Progenitor cell of endocrine pancreas (in vitro differentiated cells): ENCODE data around the gene RNF217. TPM values are rescaled to one million over a fixed set of nuclear protein-coding genes. Genes with fewer than 3 reads are reported as not detected.

ENCODE experiments used
- DNase-seq: peaks from one replicate; pipeline ENCODE4 v3.0.0; 2021; ENCODE audit warnings: low spot score; ENCODE audit not compliant: unreplicated experiment
- H3K27ac Mint-ChIP-seq: 2 replicates; pipeline ENCODE4 v1.8.0; 2021; ENCODE audit warnings: mild to moderate bottlenecking, moderate library complexity, mixed read lengths
- H3K27me3 Mint-ChIP-seq: 2 replicates; pipeline ENCODE4 v1.8.0; 2021; ENCODE audit warnings: mixed read lengths
- H3K36me3 Mint-ChIP-seq: 2 replicates; pipeline ENCODE4 v1.8.0; 2022; ENCODE audit warnings: mixed read lengths; ENCODE audit not compliant: insufficient read depth
- H3K4me1 Mint-ChIP-seq: 2 replicates; pipeline ENCODE4 v1.8.0; 2021; ENCODE audit warnings: low read depth, mixed read lengths
- H3K4me3 Mint-ChIP-seq: 2 replicates; pipeline ENCODE4 v1.8.0; 2021; ENCODE audit warnings: low read depth, mild to moderate bottlenecking, moderate library complexity, mixed read lengths
- H3K9me3 Mint-ChIP-seq: 2 replicates; pipeline ENCODE4 v1.8.0; 2021; ENCODE audit warnings: low read depth, mixed read lengths
- total RNA-seq: library from RNA; stranded (reverse); gene quantifications from 2 replicates; pipeline ENCODE4 v1.2.1, GENCODE V29; 2021
- TF ChIP-seq, protein P1 (sequence below): fragments of 200-600 bp; sonication (generic); IDR thresholded peaks from one replicate; pipeline ENCODE4 v1.5.0; 2021; ENCODE audit warnings: antibody characterized with exemption, mild to moderate bottlenecking; ENCODE audit not compliant: unreplicated experiment

RNF217 gene
- total RNA-seq, 1 donor from 2014 or later: 22.6 TPM

DNA sequence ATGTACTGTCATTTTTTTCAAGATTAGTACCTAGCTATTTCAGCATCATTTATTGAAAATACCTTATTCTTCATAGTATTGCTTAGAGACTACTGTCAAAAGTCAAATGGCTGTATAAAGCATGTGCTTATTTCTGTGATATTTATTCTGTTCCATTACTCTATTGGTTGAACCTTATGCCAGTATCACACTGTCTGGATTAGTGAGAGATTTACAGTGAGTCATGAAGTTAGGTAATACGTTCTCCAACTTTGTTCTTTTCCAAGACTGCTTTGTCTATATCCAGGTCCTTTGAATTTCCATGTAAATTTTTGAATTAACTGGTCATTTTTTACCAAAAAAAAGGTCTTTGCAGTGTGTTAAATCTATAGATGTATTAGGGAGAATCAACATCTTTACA lies 18.6 kb upstream of the RNF217 start:
- no peak overlapping the region for H3K27ac Mint-ChIP-seq
- TF ChIP-seq, protein P1, sequence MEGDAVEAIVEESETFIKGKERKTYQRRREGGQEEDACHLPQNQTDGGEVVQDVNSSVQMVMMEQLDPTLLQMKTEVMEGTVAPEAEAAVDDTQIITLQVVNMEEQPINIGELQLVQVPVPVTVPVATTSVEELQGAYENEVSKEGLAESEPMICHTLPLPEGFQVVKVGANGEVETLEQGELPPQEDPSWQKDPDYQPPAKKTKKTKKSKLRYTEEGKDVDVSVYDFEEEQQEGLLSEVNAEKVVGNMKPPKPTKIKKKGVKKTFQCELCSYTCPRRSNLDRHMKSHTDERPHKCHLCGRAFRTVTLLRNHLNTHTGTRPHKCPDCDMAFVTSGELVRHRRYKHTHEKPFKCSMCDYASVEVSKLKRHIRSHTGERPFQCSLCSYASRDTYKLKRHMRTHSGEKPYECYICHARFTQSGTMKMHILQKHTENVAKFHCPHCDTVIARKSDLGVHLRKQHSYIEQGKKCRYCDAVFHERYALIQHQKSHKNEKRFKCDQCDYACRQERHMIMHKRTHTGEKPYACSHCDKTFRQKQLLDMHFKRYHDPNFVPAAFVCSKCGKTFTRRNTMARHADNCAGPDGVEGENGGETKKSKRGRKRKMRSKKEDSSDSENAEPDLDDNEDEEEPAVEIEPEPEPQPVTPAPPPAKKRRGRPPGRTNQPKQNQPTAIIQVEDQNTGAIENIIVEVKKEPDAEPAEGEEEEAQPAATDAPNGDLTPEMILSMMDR: no peak
- H3K36me3 Mint-ChIP-seq: no peaks in the 10 kb centered on the region
- H3K27me3 Mint-ChIP-seq: no peaks in the 10 kb centered on the region
- no peak overlapping the region for H3K4me3 Mint-ChIP-seq
- H3K4me1 Mint-ChIP-seq: no peaks in the 10 kb centered on the region
- H3K9me3 Mint-ChIP-seq: no peaks in the 10 kb centered on the region
- DNase-seq: no peak

GRCh38 chr6:124947971-124948451 lies 14.2 kb upstream of the RNF217 start:
- no peak for DNase-seq
- Mint-ChIP-seq H3K4me1 (no peaks in the 10 kb centered on the region), H3K36me3 (no peaks in the 10 kb centered on the region), H3K27me3 (no peaks in the 10 kb centered on the region), H3K4me3 (no peak overlapping the region), H3K27ac (no peak overlapping the region), H3K9me3 (no peaks in the 10 kb centered on the region)
- TF ChIP-seq, protein P1: no peak

GRCh38 chr6:124949706-124950105 lies 12.5 kb upstream of the RNF217 start:
- H3K27me3 Mint-ChIP-seq: no peaks in the 10 kb centered on the region
- TF ChIP-seq, protein P1: no peak
- no peak overlapping the region for H3K27ac Mint-ChIP-seq
- no peaks in the 10 kb centered on the region for H3K4me1 Mint-ChIP-seq
- H3K9me3 Mint-ChIP-seq: no peaks in the 10 kb centered on the region
- H3K36me3 Mint-ChIP-seq: no peaks in the 10 kb centered on the region
- H3K4me3 Mint-ChIP-seq: no peak overlapping the region
- DNase-seq: no peak

GRCh38 chr6:124953808-124954207 lies 8.4 kb upstream of the RNF217 start:
- no peak for DNase-seq
- TF ChIP-seq, protein P1: no peak
- H3K4me1 Mint-ChIP-seq: no peaks in the 10 kb centered on the region
- H3K9me3 Mint-ChIP-seq: no peaks in the 10 kb centered on the region
- no peak overlapping the region for H3K27ac Mint-ChIP-seq
- H3K36me3 Mint-ChIP-seq: no peaks in the 10 kb centered on the region
- no peak overlapping the region for H3K4me3 Mint-ChIP-seq
- H3K27me3 Mint-ChIP-seq: no peaks in the 10 kb centered on the region

DNA sequence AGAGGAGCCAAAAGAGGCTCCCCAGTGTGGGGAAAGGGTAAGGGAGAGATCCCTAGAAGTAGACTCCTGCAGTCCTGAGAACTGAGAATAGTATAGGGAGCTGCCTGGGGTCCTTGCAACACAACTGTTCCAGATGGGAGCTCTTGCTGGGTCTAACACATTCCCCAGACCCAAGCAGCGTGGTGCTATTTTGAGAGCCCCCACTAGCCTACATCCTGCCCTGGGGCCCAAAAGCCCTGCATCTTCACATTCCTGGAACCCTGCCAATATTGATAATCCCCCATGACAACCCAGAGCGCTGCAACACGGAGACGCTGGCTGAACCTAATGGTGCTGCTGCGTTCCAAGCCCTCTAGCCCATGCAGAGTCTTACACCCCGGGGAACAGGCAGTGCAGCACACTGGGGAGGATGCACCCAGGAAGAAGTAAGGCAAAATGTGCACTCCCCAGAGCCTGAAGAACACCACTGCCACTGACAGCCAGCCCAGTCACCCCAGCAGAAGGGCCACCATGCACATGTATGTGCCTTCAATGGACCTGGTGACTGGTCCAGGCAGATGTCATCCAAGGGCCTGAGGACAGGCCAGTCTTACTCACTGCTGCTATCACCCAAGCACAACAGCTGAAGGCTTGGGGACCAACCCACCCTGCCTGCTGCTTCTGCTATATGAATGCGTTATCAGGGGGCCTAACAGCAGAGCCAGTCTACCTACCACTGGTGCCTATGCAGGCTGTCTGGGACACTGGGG lies 7.0 kb upstream of the RNF217 start:
- no peak for DNase-seq
- Mint-ChIP-seq H3K9me3 (no peaks in the 10 kb centered on the region), H3K27ac (peak overlapping the region; percentile 67), H3K36me3 (no peaks in the 10 kb centered on the region), H3K4me3 (no peak overlapping the region), H3K4me1 (no peaks in the 10 kb centered on the region), H3K27me3 (no peaks in the 10 kb centered on the region)
- TF ChIP-seq, protein P1: no peak
